Measurements from ENCODE around the gene GOSR2. TPM values are rescaled to one million over a fixed set of nuclear protein-coding genes. Genes with fewer than 3 reads are reported as not detected.
"Not testable (repeated sequence)": the region's sequence is repeated elsewhere in the genome, so short reads cannot be mapped to it uniquely, and the experiment has no call there.

GOSR2 gene
- total RNA-seq, 1 experiment from 2014 or later = 28.7 TPM

DNA sequence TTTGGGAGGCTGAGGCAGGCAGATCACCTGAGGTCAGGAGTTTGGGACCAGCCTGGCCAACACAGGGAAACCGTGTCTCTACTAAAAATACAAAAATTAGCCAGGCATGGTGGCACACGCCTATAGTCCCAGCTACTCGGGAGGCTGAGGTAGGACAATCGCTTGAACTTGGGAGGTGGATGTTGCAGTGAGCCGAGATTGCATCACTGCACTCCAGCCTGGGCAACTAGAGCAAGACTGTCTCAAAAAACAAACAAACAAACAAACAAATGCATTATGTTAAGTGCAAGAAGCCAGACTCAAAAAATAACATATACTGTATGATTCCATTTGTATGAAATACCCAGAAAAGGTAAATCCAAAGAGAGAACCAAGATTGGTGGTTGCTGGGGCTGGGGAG lies 65.0 kb downstream of the GOSR2 start:
- not testable (repeated sequence) for DNase-seq (ENCODE audit: low read depth)

DNA sequence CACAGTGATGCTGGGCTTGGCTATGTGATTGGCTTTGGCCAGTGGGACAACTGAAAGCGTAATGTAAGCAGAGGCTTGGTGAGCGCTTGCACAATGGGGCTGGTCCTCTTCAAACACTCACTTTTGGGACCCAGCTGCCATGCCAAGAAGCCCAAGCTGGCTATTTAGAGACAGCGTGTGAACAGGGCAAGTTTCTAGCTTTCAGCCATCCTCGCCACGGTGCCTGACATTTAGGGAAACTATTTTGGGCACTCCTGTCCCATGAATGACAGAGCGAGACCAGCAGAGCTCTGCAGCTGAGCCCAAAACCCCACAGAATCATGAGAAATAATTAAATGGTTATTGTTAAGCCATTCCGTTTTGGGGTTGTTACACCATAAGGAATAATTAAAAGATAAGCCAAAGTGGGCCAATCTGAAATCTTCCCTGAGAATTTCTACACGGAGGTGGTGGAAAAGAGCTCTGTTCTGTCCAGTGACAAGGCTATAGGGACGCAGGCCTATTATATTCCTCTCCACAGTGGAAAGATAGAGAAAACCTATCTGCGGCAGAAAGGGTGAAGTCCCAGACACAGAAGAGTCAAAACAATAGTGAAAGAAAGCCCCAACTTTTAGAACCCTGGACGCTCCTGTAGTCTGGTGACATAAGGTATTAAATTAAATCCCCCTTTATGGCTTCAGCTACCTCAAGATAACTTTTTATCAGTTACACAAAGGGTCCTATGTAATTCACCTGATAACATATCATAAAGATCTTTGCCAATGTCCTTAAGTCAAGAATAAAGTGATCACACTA lies 66.9 kb downstream of the GOSR2 start:
- no peak for DNase-seq (ENCODE audit: low read depth)

DNA sequence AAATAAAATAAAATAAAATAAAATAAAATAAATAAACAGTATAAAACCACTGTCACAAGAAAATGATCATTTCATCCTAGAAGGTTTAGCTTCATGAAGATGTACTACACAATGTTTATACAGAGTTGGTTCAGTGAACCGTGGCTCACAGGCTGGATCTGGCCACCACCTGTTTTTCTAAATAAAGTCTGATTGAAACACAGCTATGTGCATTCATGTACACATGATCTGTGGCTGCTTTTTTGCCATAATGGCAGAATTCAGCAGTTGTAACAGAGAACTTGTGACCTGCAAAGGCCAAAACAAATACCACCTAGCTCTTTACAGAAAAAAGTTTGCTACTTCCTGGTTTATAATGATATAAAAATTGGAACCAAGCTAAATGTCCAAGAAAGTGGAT lies 68.7 kb downstream of the GOSR2 start:
- no peak for DNase-seq (ENCODE audit: low read depth)

Other genes with a start within 250 kb of the GOSR2 start
- 0.57 and 1.0 TPM in 2 replicates for gene WNT3, start 104.5 kb upstream of the GOSR2 start, total RNA-seq (2014; rRNA removed)
- not detected in 2 replicates for gene WNT9B, start 71.6 kb upstream of the GOSR2 start, total RNA-seq (2014; rRNA removed)
- gene RPRML, start 56.1 kb downstream of the GOSR2 start, total RNA-seq (2014; rRNA removed) = not detected in 2 replicates

Data from LHCN-M2 (cell line).